Neural cell (in vitro differentiated cells): ENCODE results near the gene EN2. TPM values are rescaled to one million over a fixed set of nuclear protein-coding genes. Genes with fewer than 3 reads are reported as not detected.
A peak's percentile ranks its signal among the peaks of the same experiment; 100 is the strongest.

Experiments used
- H2AFZ ChIP-seq: fragments of 200-600, 300-800 bp; sonication (generic), shearing (Covaris generic); 2 replicates; pipeline ENCODE4 v1.6.0; 2014; ENCODE audit warnings: low read depth, mild to moderate bottlenecking, antibody characterized with exemption, low read length, moderate library complexity
- H3F3A ChIP-seq: fragments of 200-600 bp; shearing (Covaris generic); 2 replicates; pipeline ENCODE4 v1.6.1; 2016; ENCODE audit warnings: mild to moderate bottlenecking, moderate library complexity, mixed read lengths, antibody characterized with exemption, low read length; ENCODE audit not compliant: insufficient read depth, poor library complexity, severe bottlenecking
- H3K27ac ChIP-seq: fragments of 200-600, 300-800 bp; sonication (generic), shearing (Covaris generic); 2 replicates; pipeline ENCODE4 v1.5.1; 2014; ENCODE audit warnings: mild to moderate bottlenecking, low read length, moderate library complexity
- H3K27me3 ChIP-seq: fragments of 300-800, 200-600 bp; sonication (generic), shearing (Covaris generic); 2 replicates; pipeline ENCODE4 v1.6.0; 2014; ENCODE audit warnings: mild to moderate bottlenecking, low read depth, low read length, moderate library complexity; ENCODE audit not compliant: insufficient read depth
- H3K36me3 ChIP-seq: fragments of 300-800, 200-600 bp; sonication (generic), shearing (Covaris generic); 2 replicates; pipeline ENCODE4 v1.5.1; 2014; ENCODE audit warnings: mild to moderate bottlenecking, antibody characterized with exemption, low read length, moderate library complexity; ENCODE audit not compliant: insufficient read depth
- H3K4me2 ChIP-seq: fragments of 300-800, 200-600 bp; sonication (generic), shearing (Covaris generic); 2 replicates; pipeline ENCODE4 v1.6.0; 2014; ENCODE audit warnings: mild to moderate bottlenecking, low read length
- H3K4me3 ChIP-seq: fragments of 300-800, 200-600 bp; sonication (generic), shearing (Covaris generic); 2 replicates; pipeline ENCODE4 v1.5.1; 2014; ENCODE audit warnings: mild to moderate bottlenecking, low read length, moderate library complexity
- H3K79me2 ChIP-seq: fragments of 200-600 bp; shearing (Covaris generic); replicated peaks from 2 replicates; pipeline ENCODE4 v1.6.0; 2014; ENCODE audit warnings: mild to moderate bottlenecking, low read length, moderate library complexity; ENCODE audit not compliant: insufficient read depth
- H3K9ac ChIP-seq: fragments of 300-800, 200-600 bp; sonication (generic), shearing (Covaris generic); 2 replicates; pipeline ENCODE4 v1.6.1; 2016; ENCODE audit warnings: mild to moderate bottlenecking, low read length, mixed read lengths
- H3K9me2 ChIP-seq: fragments of 200-600 bp; shearing (Covaris generic); 2 replicates; pipeline ENCODE4 v1.6.1; 2016; ENCODE audit warnings: mild to moderate bottlenecking, low read length, mixed read lengths; ENCODE audit not compliant: insufficient read depth
- H3K9me3 ChIP-seq: fragments of 200-600, 300-800 bp; sonication (generic), shearing (Covaris generic); 2 replicates; pipeline ENCODE4 v1.6.1; 2016; ENCODE audit warnings: mild to moderate bottlenecking, mixed run types, low read length, moderate library complexity, mixed read lengths
- H4K20me1 ChIP-seq: fragments of 200-600 bp; shearing (Covaris generic); 2 replicates; pipeline ENCODE4 v1.6.1; 2016; ENCODE audit warnings: mild to moderate bottlenecking, mixed run types; ENCODE audit not compliant: insufficient read depth
- CTCF ChIP-seq: fragments of 450-650 bp; IDR thresholded peaks from 2 replicates; pipeline ENCODE4 v1.5.1; 2014; ENCODE audit warnings: antibody characterized with exemption, mild to moderate bottlenecking, moderate library complexity; ENCODE audit not compliant: poor library complexity, severe bottlenecking
- EP300 ChIP-seq: fragments of 450-650 bp; conservative IDR thresholded peaks from 2 replicates; pipeline ENCODE4 v1.6.1; 2014; ENCODE audit warnings: antibody characterized with exemption, mild to moderate bottlenecking, moderate library complexity; ENCODE audit not compliant: poor library complexity, severe bottlenecking
- EZH2 ChIP-seq: fragments of 200-600, 300-800 bp; shearing (Covaris generic), sonication (generic); IDR thresholded peaks from 2 replicates; pipeline ENCODE4 v1.6.1; 2014; ENCODE audit warnings: antibody characterized with exemption, low read length, borderline replicate concordance, mild to moderate bottlenecking; ENCODE audit not compliant: insufficient read depth, poor library complexity, severe bottlenecking
- MXI1 ChIP-seq: fragments of 450-650 bp; conservative IDR thresholded peaks from 2 replicates; pipeline ENCODE4 v1.6.1; 2014; ENCODE audit warnings: antibody characterized with exemption, mild to moderate bottlenecking; ENCODE audit not compliant: poor library complexity, severe bottlenecking
- POLR2AphosphoS5 ChIP-seq: IDR thresholded peaks from 2 replicates; pipeline ENCODE4 v1.6.1; 2012
- RAD21 ChIP-seq: fragments of 450-650 bp; conservative IDR thresholded peaks from 2 replicates; pipeline ENCODE4 v1.6.1; 2014; ENCODE audit warnings: antibody characterized with exemption, mild to moderate bottlenecking, moderate library complexity
- SMC3 ChIP-seq: fragments of 450-650 bp; conservative IDR thresholded peaks from 2 replicates; pipeline ENCODE4 v1.6.1; 2014; ENCODE audit warnings: antibody characterized with exemption, mild to moderate bottlenecking, moderate library complexity; ENCODE audit not compliant: poor library complexity
- TAF1 ChIP-seq: IDR thresholded peaks from 2 replicates; pipeline ENCODE4 v1.6.1; 2012; ENCODE audit warnings: low read depth
- polyA minus RNA-seq: library from RNA; depleted of rRNA, polyadenylated mRNA; stranded (reverse); fragments of >200 nt; gene quantifications from 2 replicates; pipeline ENCODE4 v1.2.3, GENCODE V29; 2014
- polyA plus RNA-seq: library from polyadenylated mRNA; depleted of rRNA; stranded (reverse); fragments of >200 nt; gene quantifications from 2 replicates; pipeline ENCODE4 v1.2.3, GENCODE V29; 2014
- TF ChIP-seq, protein P1 (sequence below): IDR thresholded peaks from 2 replicates; pipeline ENCODE4 v1.6.1; 2012; ENCODE audit warnings: borderline replicate concordance

EN2 gene
- not detected in 2 replicates for polyA plus RNA-seq
- polyA minus RNA-seq: not detected in 2 replicates

- Histone ChIP-seq H4K20me1 (no peaks in the 10 kb centered on the region), H3K9me2 (no peaks in the 10 kb centered on the region)
Measured at GRCh38 chr7:155458111-155458877, at the start of gene EN2. Gene EN2 (plus strand): TSS chr7:155458129. CDS start chr7:155458378, 249 bp downstream.

DNA sequence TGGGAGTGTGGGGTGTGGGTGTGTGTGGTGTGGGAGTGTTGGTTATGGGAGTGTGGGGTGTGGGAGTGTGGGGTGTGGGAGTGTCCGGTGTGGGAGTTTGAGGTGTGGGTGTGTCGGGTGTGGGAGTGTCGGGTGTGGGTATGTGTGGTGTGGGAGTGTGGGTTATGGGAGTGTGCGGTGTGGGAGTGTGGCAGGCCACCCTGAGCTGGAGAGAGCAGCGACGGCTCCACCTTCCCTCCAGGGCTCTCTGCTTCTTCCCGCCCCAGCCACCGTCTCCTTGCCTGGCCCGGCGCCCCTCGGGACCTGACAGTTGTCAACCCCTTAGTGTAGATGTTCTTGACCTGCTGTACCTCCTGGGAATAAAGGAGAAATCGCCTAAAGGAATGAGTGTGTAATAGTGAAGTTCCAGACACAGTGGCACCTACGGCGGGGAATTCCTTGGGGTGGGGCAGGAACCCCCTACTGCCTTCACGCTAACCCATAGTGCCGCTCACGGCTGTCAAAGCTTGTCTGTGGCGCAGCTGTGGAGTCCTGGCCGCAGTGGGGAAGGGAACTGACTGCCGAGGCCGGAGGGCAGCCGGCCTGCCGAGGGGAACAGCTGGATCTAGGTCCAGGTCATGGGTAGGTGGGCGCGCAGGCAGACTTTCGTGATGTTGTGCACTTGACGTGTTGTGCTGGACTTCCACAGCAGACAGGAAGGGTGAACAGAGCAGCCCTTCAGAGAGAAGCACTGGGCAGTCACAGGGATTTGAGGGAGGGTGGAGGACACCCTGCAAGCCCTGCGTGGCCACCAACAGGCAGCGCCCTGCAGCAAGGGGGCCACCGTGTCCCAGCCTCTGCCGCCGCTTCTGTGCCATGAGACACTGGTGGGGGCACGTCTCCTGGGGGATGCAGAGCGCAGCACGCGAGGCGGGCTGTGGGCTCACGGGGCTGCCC, 49.0 kb upstream of the EN2 start:
- H3K9me2 ChIP-seq: no peaks in the 10 kb centered on the region
- H3K4me3 ChIP-seq: no peak overlapping the region
- no peaks in the 10 kb centered on the region for H3K27me3 ChIP-seq
- H3K36me3 ChIP-seq: no peaks in the 10 kb centered on the region
- no peaks in the 10 kb centered on the region for H3K79me2 ChIP-seq
- H3K9ac ChIP-seq: no peak overlapping the region
- H4K20me1 ChIP-seq: no peaks in the 10 kb centered on the region
- no peak overlapping the region for H3K27ac ChIP-seq
- TF ChIP-seq CTCF: no peak
- no peak for TF ChIP-seq EZH2
- TF ChIP-seq SMC3: no peak
- no peak for TF ChIP-seq RAD21
- TF ChIP-seq POLR2AphosphoS5: no peak
- no peak for TF ChIP-seq TAF1
- no peak for TF ChIP-seq EP300
- TF ChIP-seq, protein P1, sequence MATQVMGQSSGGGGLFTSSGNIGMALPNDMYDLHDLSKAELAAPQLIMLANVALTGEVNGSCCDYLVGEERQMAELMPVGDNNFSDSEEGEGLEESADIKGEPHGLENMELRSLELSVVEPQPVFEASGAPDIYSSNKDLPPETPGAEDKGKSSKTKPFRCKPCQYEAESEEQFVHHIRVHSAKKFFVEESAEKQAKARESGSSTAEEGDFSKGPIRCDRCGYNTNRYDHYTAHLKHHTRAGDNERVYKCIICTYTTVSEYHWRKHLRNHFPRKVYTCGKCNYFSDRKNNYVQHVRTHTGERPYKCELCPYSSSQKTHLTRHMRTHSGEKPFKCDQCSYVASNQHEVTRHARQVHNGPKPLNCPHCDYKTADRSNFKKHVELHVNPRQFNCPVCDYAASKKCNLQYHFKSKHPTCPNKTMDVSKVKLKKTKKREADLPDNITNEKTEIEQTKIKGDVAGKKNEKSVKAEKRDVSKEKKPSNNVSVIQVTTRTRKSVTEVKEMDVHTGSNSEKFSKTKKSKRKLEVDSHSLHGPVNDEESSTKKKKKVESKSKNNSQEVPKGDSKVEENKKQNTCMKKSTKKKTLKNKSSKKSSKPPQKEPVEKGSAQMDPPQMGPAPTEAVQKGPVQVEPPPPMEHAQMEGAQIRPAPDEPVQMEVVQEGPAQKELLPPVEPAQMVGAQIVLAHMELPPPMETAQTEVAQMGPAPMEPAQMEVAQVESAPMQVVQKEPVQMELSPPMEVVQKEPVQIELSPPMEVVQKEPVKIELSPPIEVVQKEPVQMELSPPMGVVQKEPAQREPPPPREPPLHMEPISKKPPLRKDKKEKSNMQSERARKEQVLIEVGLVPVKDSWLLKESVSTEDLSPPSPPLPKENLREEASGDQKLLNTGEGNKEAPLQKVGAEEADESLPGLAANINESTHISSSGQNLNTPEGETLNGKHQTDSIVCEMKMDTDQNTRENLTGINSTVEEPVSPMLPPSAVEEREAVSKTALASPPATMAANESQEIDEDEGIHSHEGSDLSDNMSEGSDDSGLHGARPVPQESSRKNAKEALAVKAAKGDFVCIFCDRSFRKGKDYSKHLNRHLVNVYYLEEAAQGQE: no peak
- no peak for TF ChIP-seq MXI1
- H3K9me3 ChIP-seq: no peaks in the 10 kb centered on the region
- H3K4me2 ChIP-seq: no peak overlapping the region
- no peaks in the 10 kb centered on the region for H3F3A ChIP-seq
- H2AFZ ChIP-seq: no peak overlapping the region

More at GRCh38 chr7:155458111-155458877, at the start of gene EN2:
- Histone ChIP-seq H3K4me2 (no peak within 1 kb of the TSS), H3K79me2 (no peaks in the 10 kb centered on the region), H3K27ac (no peak within 1 kb of the TSS), H3K4me3 (peak within 1 kb of the TSS; percentile 51), H3F3A (no peaks in the 10 kb centered on the region), H2AFZ (no peak within 1 kb of the TSS), H3K27me3 (peaks cover 94% of the 10 kb centered on the region), H3K36me3 (no peaks in the 10 kb centered on the region), H3K9me3 (no peaks in the 10 kb centered on the region), H3K9ac (no peak within 1 kb of the TSS)
- TF ChIP-seq EP300 (no peak), TAF1 (no peak), POLR2AphosphoS5 (no peak), RAD21 (no peak), CTCF (no peak), SMC3 (no peak)
